K562 (cell line): ENCODE data around the gene FAHD2B. TPM values are rescaled to one million over a fixed set of nuclear protein-coding genes. Genes with fewer than 3 reads are reported as not detected.
A peak's percentile ranks its signal among the peaks of the same experiment; 100 is the strongest.
"Not testable (repeated sequence)": the region's sequence is repeated elsewhere in the genome, so short reads cannot be mapped to it uniquely, and the experiment has no call there.

Experiments used
- ARID3B ChIP-seq: fragments of 250-450 bp; sonication (Bioruptor Pico); IDR thresholded peaks from 2 replicates; pipeline ENCODE4 v1.4.0; 2020; ENCODE audit warnings: borderline replicate concordance
- GABPA ChIP-seq: fragments of 200-800 bp; sonication (Bioruptor generic); conservative IDR thresholded peaks from 2 replicates; pipeline ENCODE4 v1.6.1; 2016; ENCODE audit warnings: low read depth, missing genetic modification characterization, missing compliant biosample characterization
- HDAC1 ChIP-seq, 2 experiments: fragments of 450-650 bp; IDR thresholded peaks; 2 replicates each; pipeline ENCODE4 v1.6.1; 2016 to 2017; ENCODE audit warnings: inconsistent platforms in 1 of 2, mild to moderate bottlenecking in 1 of 2, moderate library complexity in 1 of 2
- JUND ChIP-seq, 2 experiments: IDR thresholded peaks; 2 replicates in 1 of 2; 3 replicates in 1 of 2; pipeline ENCODE4 v1.6.1; 2011; ENCODE audit warnings: borderline replicate concordance in 2 of 2, low read depth in 2 of 2, low read length in 2 of 2, improper control_type of control experiment in 1 of 2, missing biosample characterization in 1 of 2, missing genetic modification characterization in 1 of 2, missing genetic modification reagents in 1 of 2
- MYBL2 ChIP-seq, 2 experiments: fragments of 450-650 bp in 1 of 2; sonication (generic) in 1 of 2; formaldehyde crosslinking in 1 of 2; IDR thresholded peaks; 2 replicates each; pipeline versions ENCODE4 v1.6.1 to v1.8.1; 2017 to 2022; ENCODE audit warnings: borderline replicate concordance in 1 of 2, inconsistent platforms in 1 of 2, low read depth in 1 of 2, mild to moderate bottlenecking in 1 of 2, missing genetic modification reagents in 1 of 2, moderate library complexity in 1 of 2
- NONO ChIP-seq, 2 experiments: fragments of 200-400 bp in 1 of 2; fragments of 450-650 bp in 1 of 2; formaldehyde crosslinking in 1 of 2; IDR thresholded peaks; 2 replicates each; pipeline ENCODE4 v1.6.1; 2017; ENCODE audit warnings: low read depth in 2 of 2, mild to moderate bottlenecking in 2 of 2, moderate library complexity in 2 of 2, low read length in 1 of 2
- NRF1 ChIP-seq, 2 experiments: fragments of 450-650 bp; IDR thresholded peaks in 1 of 2; conservative IDR thresholded peaks in 1 of 2; 2 replicates each; pipeline ENCODE4 v1.6.1; 2014; ENCODE audit warnings: mild to moderate bottlenecking in 2 of 2
- POLR2H ChIP-seq: IDR thresholded peaks from 2 replicates; pipeline ENCODE4 v1.6.1; 2016; ENCODE audit warnings: missing genetic modification characterization, low read depth, mild to moderate bottlenecking, control low read depth, missing compliant biosample characterization, moderate library complexity
- RHOXF2B ChIP-seq: fragments of 250-450 bp; sonication (Bioruptor Pico); conservative IDR thresholded peaks from 2 replicates; pipeline ENCODE4 v1.5.1; 2021
- SAFB ChIP-seq: fragments of 200-400 bp; formaldehyde crosslinking; IDR thresholded peaks from 2 replicates; pipeline ENCODE4 v1.6.1; 2017; ENCODE audit warnings: low read depth, low read length, borderline replicate concordance
- SIN3B ChIP-seq: fragments of 450-650 bp; IDR thresholded peaks from 2 replicates; pipeline ENCODE4 v1.6.1; 2017; ENCODE audit warnings: low read depth, mild to moderate bottlenecking, moderate library complexity
- SMARCE1 ChIP-seq: fragments of 450-650 bp; IDR thresholded peaks from 2 replicates; pipeline ENCODE4 v1.7.1; 2016; ENCODE audit warnings: mild to moderate bottlenecking
- TFAP4 ChIP-seq: sonication (generic); formaldehyde crosslinking; IDR thresholded peaks from 2 replicates; pipeline ENCODE4 v1.8.0; 2022; ENCODE audit warnings: missing genetic modification reagents, mild to moderate bottlenecking, moderate library complexity, borderline replicate concordance
- ZNF57 ChIP-seq: fragments of 450-650 bp; formaldehyde crosslinking; IDR thresholded peaks from 2 replicates; pipeline ENCODE4 v1.4.0; 2020; ENCODE audit warnings: mild to moderate bottlenecking, moderate library complexity
- ZNF740 ChIP-seq, 3 experiments: fragments of 200-800 bp in 1 of 3; sonication (Bioruptor generic) in 1 of 3; sonication (generic) in 1 of 3; formaldehyde crosslinking in 1 of 3; IDR thresholded peaks; 2 replicates each; pipeline versions ENCODE4 v1.6.1 to v1.8.0; 2016 to 2022; ENCODE audit warnings: mild to moderate bottlenecking in 2 of 3, missing compliant biosample characterization in 2 of 3, missing genetic modification characterization in 2 of 3, missing genetic modification reagents in 1 of 3
- polyA plus RNA-seq, 8 experiments: library from polyadenylated mRNA; depleted of rRNA in 4 of 8; stranded (reverse) in 5 of 8; unstranded in 3 of 8; fragments of >200 nt; fragmentation: Nextera tagmentation in 2 of 8; fragmentation: Illumina TruSeq in 1 of 8; extraction: Ambion mirVana in 2 of 8; extraction: Trizol in 1 of 8; gene quantifications; 2 replicates each; pipeline versions ENCODE4 v1.2.1 to v1.2.3, GENCODE V29; 2011 to 2014; ENCODE audit warnings: inconsistent platforms in 1 of 8, missing spikeins in 1 of 8
- total RNA-seq, 7 experiments: library from RNA; depleted of rRNA in 6 of 7; stranded (reverse); fragments of >200 nt in 6 of 7; fragmentation: Illumina TruSeq in 2 of 7; extraction: Trizol in 2 of 7; gene quantifications; 2 replicates each; pipeline versions ENCODE4 v1.2.1 to v1.2.3, GENCODE V29; 2011 to 2021; ENCODE audit warnings: low replicate concordance in 1 of 7
- TF ChIP-seq, protein P1 (sequence below): fragments of 250-450 bp; sonication (Bioruptor Pico); IDR thresholded peaks from 2 replicates; pipeline ENCODE4 v1.9.0; 2021; ENCODE audit warnings: mild to moderate bottlenecking, inconsistent platforms

Gene FAHD2B
- total and polyA plus RNA-seq, 9 of the 15 experiments (the other 6 are each of a cell fraction or from before 2014, with no cell fraction given) = 4.7 to 36.6 (median 26.1) TPM

DNA sequence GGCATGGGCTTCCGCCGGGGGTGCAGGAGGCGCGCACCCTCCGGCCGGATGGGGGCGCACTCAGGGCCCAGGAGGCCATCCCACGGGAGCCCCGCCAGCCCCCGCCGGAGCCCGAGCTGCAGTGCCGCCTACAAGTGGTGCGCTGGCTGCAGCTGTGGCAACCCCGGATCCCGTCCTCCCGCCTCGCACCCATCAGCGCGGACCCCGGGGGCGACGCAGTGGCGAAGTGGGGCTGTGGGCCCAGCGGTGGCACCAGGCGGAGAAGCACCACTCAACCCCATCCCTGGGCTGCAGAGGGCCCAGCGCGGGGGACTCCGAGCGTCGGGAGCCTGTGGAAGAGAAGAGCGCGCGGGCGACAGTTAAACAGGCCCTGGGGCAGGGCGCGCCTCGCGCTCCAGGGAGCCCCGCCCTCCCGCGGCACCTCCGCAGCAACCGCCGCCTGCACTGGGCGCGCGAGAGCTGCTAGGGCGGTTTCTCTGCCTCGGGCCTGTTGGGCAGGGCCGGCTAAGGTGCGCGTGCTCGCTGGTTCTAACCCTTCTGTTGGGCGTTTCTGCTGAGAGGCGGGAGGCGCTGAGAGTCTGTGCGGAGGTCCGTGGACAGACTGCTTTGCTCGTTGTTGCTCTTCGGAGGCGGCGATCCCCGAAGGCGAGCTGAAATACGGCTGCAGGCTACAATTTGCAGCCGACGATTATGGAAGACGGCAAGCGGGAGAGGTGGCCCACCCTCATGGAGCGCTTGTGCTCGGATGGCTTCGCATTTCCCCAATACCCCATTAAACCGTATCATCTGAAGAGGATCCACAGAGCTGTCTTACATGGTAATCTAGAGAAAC is 18.6 kb upstream of the FAHD2B start, which contains the start of gene ANKRD36 (continued):
- TF ChIP-seq GABPA (tag) = peak; percentile 47; the same call in 1 of the 2 replicates
- TF ChIP-seq HDAC1 (IDR thresholded peaks at IDR 0.05) = peak; percentile 33 to 45; a peak in 3 of 4 replicates
- 0 out of 2 replicates have a peak, but pooled peaks have one; percentile 34 for TF ChIP-seq ARID3B (CRISPR knock-in tag)
- TF ChIP-seq, protein P1, sequence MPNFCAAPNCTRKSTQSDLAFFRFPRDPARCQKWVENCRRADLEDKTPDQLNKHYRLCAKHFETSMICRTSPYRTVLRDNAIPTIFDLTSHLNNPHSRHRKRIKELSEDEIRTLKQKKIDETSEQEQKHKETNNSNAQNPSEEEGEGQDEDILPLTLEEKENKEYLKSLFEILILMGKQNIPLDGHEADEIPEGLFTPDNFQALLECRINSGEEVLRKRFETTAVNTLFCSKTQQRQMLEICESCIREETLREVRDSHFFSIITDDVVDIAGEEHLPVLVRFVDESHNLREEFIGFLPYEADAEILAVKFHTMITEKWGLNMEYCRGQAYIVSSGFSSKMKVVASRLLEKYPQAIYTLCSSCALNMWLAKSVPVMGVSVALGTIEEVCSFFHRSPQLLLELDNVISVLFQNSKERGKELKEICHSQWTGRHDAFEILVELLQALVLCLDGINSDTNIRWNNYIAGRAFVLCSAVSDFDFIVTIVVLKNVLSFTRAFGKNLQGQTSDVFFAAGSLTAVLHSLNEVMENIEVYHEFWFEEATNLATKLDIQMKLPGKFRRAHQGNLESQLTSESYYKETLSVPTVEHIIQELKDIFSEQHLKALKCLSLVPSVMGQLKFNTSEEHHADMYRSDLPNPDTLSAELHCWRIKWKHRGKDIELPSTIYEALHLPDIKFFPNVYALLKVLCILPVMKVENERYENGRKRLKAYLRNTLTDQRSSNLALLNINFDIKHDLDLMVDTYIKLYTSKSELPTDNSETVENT = peak; percentile 89
- peak; percentile 66 to 69; a peak in 2 of 4 replicates for TF ChIP-seq NONO (IDR thresholded peaks at IDR 0.05; ENCODE audit: low read depth in 2 of 2, low read length in 1 of 2)
- TF ChIP-seq TFAP4 (CRISPR knock-in tag) = peak; percentile 69
- TF ChIP-seq NRF1 (conservative IDR thresholded peaks at IDR 0.05 in 1 of 2, IDR thresholded peaks at IDR 0.05 in 1 of 2) = peak; percentile 89 to 91
- TF ChIP-seq SIN3B = peak; percentile 72
- TF ChIP-seq SAFB = peak; percentile 62; the same call in 1 of the 2 replicates
- TF ChIP-seq ZNF57 (CRISPR knock-in tag) = 0 out of 2 replicates have a peak, but pooled peaks have one; percentile 18
- TF ChIP-seq ZNF740 (CRISPR knock-in tag; IDR thresholded peaks at IDR 0.05) = 0 out of 2 replicates have a peak, but pooled peaks have one; percentile 25
- not testable (repeated sequence) for TF ChIP-seq ZNF740 (tag; IDR thresholded peaks at IDR 0.05); JUND (tag; IDR thresholded peaks at IDR 0.05; ENCODE audit: borderline replicate concordance, low read depth, low read length); MYBL2 (CRISPR knock-in tag; IDR thresholded peaks at IDR 0.05; ENCODE audit: borderline replicate concordance)
- peak; percentile 43; the same call in 1 of the 2 replicates for TF ChIP-seq POLR2H
- 0 out of 2 replicates have a peak, but pooled peaks have one; percentile 4 for TF ChIP-seq JUND (IDR thresholded peaks at IDR 0.05; ENCODE audit: borderline replicate concordance, low read depth, low read length)
- peak; percentile 25; the same call in 1 of the 2 replicates for TF ChIP-seq SMARCE1
- TF ChIP-seq MYBL2 (IDR thresholded peaks at IDR 0.05; ENCODE audit: low read depth) = peak; percentile 63; the same call in 1 of the 2 replicates
- peak; percentile 23; the same call in 1 of the 2 replicates for TF ChIP-seq RHOXF2B
